HepG2 (cell line): ENCODE results near the gene CARS2. TPM values are rescaled to one million over a fixed set of nuclear protein-coding genes. Genes with fewer than 3 reads are reported as not detected.

Source experiments
- AGO2 ChIP-seq: fragments of 200-400 bp; formaldehyde crosslinking; optimal IDR thresholded peaks from 2 replicates; pipeline ENCODE3; 2017; ENCODE audit warnings: mild to moderate bottlenecking, low read depth, low read length, moderate library complexity
- BCL3 ChIP-seq: sonication (generic); formaldehyde crosslinking; IDR thresholded peaks from 2 replicates; pipeline ENCODE4 v1.5.1; 2020; ENCODE audit warnings: mild to moderate bottlenecking, missing genetic modification reagents, moderate library complexity
- CCAR2 ChIP-seq: fragments of 200-400 bp; formaldehyde crosslinking; optimal IDR thresholded peaks from 2 replicates; pipeline ENCODE3; 2018; ENCODE audit warnings: low read depth, mild to moderate bottlenecking, low read length, moderate library complexity
- ELF3 ChIP-seq: IDR thresholded peaks from 2 replicates; pipeline ENCODE4 v1.6.1; 2016; ENCODE audit warnings: missing genetic modification reagents, missing compliant biosample characterization
- FOSL2 ChIP-seq: sonication (generic); formaldehyde crosslinking; IDR thresholded peaks from 2 replicates; pipeline ENCODE4 v1.4.0; 2020; ENCODE audit warnings: missing genetic modification reagents
- HMGXB3 ChIP-seq: sonication (generic); formaldehyde crosslinking; IDR thresholded peaks from 2 replicates; pipeline ENCODE4 v1.4.0; 2020; ENCODE audit warnings: missing genetic modification reagents, borderline replicate concordance
- IKZF1 ChIP-seq: fragments of 450-650 bp; IDR thresholded peaks from 2 replicates; pipeline ENCODE4 v1.7.1; 2016
- JUNB ChIP-seq: sonication (generic); formaldehyde crosslinking; IDR thresholded peaks from 2 replicates; pipeline ENCODE4 v1.8.0; 2022; ENCODE audit warnings: missing genetic modification reagents, mild to moderate bottlenecking, borderline replicate concordance
- JUND ChIP-seq: sonication (generic); formaldehyde crosslinking; IDR thresholded peaks from 2 replicates; pipeline ENCODE4 v1.8.0; 2022; ENCODE audit warnings: mild to moderate bottlenecking, missing genetic modification reagents
- LRRFIP1 ChIP-seq: sonication (generic); formaldehyde crosslinking; conservative IDR thresholded peaks from 2 replicates; pipeline ENCODE4 v1.4.0; 2020; ENCODE audit warnings: missing genetic modification reagents
- NAIF1 ChIP-seq: sonication (generic); formaldehyde crosslinking; IDR thresholded peaks from 2 replicates; pipeline ENCODE4 v1.5.0; 2020; ENCODE audit warnings: mild to moderate bottlenecking, missing genetic modification reagents, borderline replicate concordance
- NR3C1 ChIP-seq: sonication (generic); formaldehyde crosslinking; IDR thresholded peaks from 2 replicates; pipeline ENCODE4 v1.4.0; 2020; ENCODE audit warnings: missing genetic modification reagents
- SP1 ChIP-seq, 2 experiments: fragments of 450-650 bp in 1 of 2; sonication (generic) in 1 of 2; formaldehyde crosslinking in 1 of 2; IDR thresholded peaks; 2 replicates each; pipeline versions ENCODE4 v1.4.0 to v1.6.1; 2016 to 2020; ENCODE audit warnings: missing genetic modification reagents in 1 of 2
- THRA ChIP-seq: sonication (generic); formaldehyde crosslinking; IDR thresholded peaks from 2 replicates; pipeline ENCODE4 v1.4.0; 2020; ENCODE audit warnings: missing genetic modification reagents, borderline replicate concordance
- YEATS4 ChIP-seq: sonication (generic); formaldehyde crosslinking; IDR thresholded peaks from 2 replicates; pipeline ENCODE4 v1.4.0; 2020; ENCODE audit warnings: missing genetic modification reagents, borderline replicate concordance
- ZBTB3 ChIP-seq: sonication (generic); formaldehyde crosslinking; IDR thresholded peaks from 2 replicates; pipeline ENCODE4 v1.4.0; 2020; ENCODE audit warnings: low read depth, mild to moderate bottlenecking, moderate library complexity, missing genetic modification reagents, borderline replicate concordance
- ZMAT3 ChIP-seq: sonication (generic); formaldehyde crosslinking; conservative IDR thresholded peaks from 2 replicates; pipeline ENCODE4 v1.7.0; 2021; ENCODE audit warnings: missing genetic modification reagents
- ZNF331 ChIP-seq: sonication (generic); formaldehyde crosslinking; IDR thresholded peaks from 2 replicates; pipeline ENCODE4 v1.4.0; 2020; ENCODE audit warnings: missing genetic modification reagents
- ZNF790 ChIP-seq: sonication (generic); formaldehyde crosslinking; IDR thresholded peaks from 2 replicates; pipeline ENCODE4 v1.8.0; 2022; ENCODE audit warnings: missing genetic modification reagents, mild to moderate bottlenecking, borderline replicate concordance
- ZSCAN31 ChIP-seq: sonication (generic); formaldehyde crosslinking; IDR thresholded peaks from 2 replicates; pipeline ENCODE4 v1.5.0; 2020; ENCODE audit warnings: low read depth, mild to moderate bottlenecking, missing genetic modification reagents
- polyA plus RNA-seq, 8 experiments: library from polyadenylated mRNA; depleted of rRNA in 3 of 8; stranded (reverse) in 7 of 8; unstranded in 1 of 8; fragments of >200 nt; fragmentation: Illumina TruSeq in 4 of 8; extraction: Trizol in 4 of 8; gene quantifications; 2 replicates each; pipeline versions ENCODE4 v1.2.1 to v1.2.3, GENCODE V29; 2011 to 2016; ENCODE audit warnings: low read depth in 4 of 8, missing spikeins in 1 of 8, mixed read lengths in 1 of 8; ENCODE audit not compliant: insufficient read depth in 1 of 8
- total RNA-seq, 5 experiments: library from RNA; depleted of rRNA; stranded (reverse); fragments of >200 nt; fragmentation: Illumina TruSeq; extraction: Trizol; gene quantifications; 2 replicates each; pipeline ENCODE4 v1.2.3, GENCODE V29; 2016; ENCODE audit warnings: low read depth in 1 of 5

CARS2 gene
- total and polyA plus RNA-seq, 2 of the 13 experiments (the other 11 are each of a cell fraction or from before 2014, with no cell fraction given): 41.1 to 59.3 TPM

GRCh38 chr13:110684388-110685056, 21.4 kb downstream of the CARS2 start (continued):
- no peak for TF ChIP-seq ZMAT3 (CRISPR knock-in tag)
- no peak for TF ChIP-seq SP1 (IDR thresholded peaks at IDR 0.05)
- TF ChIP-seq SP1 (CRISPR knock-in tag; IDR thresholded peaks at IDR 0.05): no peak
- TF ChIP-seq LRRFIP1 (CRISPR knock-in tag): no peak
- no peak for TF ChIP-seq CCAR2
- TF ChIP-seq AGO2: no peak
- no peak for TF ChIP-seq NAIF1 (CRISPR knock-in tag)
- no peak for TF ChIP-seq JUNB
- TF ChIP-seq ZNF790 (CRISPR knock-in tag): no peak
- no peak for TF ChIP-seq IKZF1
- no peak for TF ChIP-seq NR3C1
- TF ChIP-seq JUND (CRISPR knock-in tag): no peak
- TF ChIP-seq HMGXB3 (CRISPR knock-in tag): no peak
- TF ChIP-seq ZBTB3 (CRISPR knock-in tag): no peak
- TF ChIP-seq ELF3 (CRISPR knock-in tag): no peak
- TF ChIP-seq THRA (CRISPR knock-in tag): no peak
- no peak for TF ChIP-seq YEATS4 (CRISPR knock-in tag)
- no peak for TF ChIP-seq ZSCAN31 (CRISPR knock-in tag)
- no peak; the same call in 1 of the 2 replicates for TF ChIP-seq ZNF331 (CRISPR knock-in tag)
- no peak for TF ChIP-seq BCL3 (CRISPR knock-in tag)
- TF ChIP-seq FOSL2 (CRISPR knock-in tag): no peak
